Measurements from ENCODE around the gene COG7.

GRCh38 chr16:23435500-23435899 is 17.5 kb downstream of the COG7 start:
- TF ChIP-seq POLR2A (IDR thresholded peaks at IDR 0.05), result no peak
- peak; percentile 42 to 76 (median 55) for TF ChIP-seq CTCF (IDR thresholded peaks at IDR 0.05)
